ENCODE data around the gene SNRPB2.

Gene SNRPB2

DNA sequence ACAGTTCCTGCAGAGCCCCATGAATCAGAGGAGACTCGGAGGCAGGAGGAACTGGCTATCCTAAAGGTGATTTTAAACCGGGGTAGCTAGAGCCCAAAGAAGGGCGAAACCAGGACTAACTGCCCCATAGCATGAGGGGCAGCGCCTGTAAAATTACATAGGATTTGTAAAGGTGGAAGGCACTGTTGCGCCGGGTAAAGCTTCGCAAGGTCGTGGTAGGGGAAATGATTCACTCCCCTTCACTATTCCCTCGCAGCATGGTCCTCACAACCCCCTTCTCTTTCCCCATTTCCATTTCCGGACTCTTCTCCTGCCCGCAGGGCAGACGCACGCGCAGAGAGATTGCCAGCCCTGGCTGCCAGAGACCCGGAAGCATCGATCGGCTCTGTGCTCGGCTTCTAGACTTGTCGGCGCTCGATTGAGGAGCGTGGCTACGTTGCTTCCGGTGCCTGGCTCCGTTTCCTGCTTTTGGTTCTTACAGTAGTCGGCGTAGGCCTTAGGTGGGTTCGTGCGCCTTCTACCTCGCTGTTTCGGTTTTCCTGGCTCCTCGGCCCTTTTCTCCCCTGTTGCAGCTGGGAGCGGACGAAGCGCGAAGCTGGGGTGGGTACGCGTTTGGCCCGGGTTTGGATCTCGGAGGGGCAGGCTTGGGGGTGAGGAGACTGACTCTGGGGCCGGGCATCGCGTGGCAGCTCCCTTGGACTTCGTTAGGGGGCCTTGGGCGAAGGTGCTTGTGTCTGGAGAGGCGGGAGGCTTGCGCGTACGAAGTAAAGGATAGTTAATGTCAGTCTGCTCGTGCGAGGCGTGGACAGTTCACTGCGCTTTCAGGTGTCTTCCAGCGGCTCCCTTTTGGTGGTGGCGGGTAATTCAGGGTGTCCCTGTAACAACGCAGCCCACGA is at the start of gene SNRPB2:
Gene SNRPB2, plus strand, starts transcription at position 462 of the 896 bp plus-strand sequence. CDS start 1,677 bp downstream, outside the sequence.
- DNase-seq: peak; percentile 42 to 97 (median 89)

DNA sequence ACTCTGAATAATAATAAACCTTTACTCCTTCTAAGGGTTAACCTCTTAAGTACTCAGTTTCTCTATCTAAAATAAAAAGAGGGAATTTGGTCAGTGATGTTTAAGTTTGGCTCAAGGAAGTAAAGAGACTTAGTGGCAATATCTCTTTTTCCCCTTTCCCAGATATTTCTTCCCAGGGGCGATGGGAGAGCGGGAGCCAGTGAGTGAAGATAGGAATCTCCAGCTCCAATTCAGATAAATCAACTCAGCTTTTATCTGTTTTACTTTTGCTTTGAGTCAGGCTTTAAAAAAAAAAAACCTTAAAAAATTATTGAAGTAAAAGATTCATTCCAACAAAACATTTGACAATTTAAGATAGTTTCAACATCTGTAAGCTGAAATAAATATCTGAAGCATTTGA is 45.4 kb upstream of the SNRPB2 start:
- no peak for DNase-seq

DNA sequence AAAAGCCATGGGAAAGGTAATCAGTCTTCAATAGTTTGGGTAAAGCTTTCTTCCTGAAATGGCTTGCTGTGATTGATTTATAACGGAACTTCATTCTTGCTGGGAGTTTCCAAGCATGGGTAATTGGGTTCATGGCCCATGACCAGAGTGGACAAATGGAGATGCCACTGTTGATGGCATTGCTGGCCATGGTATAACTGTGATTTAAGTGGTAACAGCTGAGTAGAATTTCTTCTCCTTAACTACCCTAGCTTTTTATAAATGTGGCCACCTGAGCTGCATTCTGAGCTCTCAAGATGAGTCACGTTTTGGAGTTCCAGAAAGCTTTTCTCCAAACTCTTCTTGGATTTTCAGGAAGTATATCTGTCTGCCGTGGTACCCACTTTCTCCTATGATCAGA is 39.9 kb upstream of the SNRPB2 start:
- no peak for DNase-seq

DNA sequence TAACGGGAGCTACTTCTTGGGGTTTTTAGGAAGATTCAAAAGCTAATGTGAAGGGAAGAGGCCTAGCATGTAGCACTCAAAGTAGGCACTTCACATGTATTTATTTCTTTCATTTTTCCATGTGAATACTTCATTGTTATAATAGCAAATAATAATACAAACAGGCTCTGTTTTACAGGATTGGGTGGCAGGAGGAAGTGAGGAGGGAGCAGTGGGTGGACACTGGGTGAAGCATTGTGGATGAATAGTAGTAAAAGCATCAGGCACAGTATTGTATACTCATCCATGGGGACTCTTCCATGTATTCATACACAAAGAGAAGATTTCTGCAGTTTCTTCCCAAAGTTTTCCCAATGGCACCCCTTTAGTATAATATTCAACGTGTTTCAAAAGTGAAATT is 38.4 kb upstream of the SNRPB2 start:
- peak in 1 of 56 donors; percentile 0 for DNase-seq

DNA sequence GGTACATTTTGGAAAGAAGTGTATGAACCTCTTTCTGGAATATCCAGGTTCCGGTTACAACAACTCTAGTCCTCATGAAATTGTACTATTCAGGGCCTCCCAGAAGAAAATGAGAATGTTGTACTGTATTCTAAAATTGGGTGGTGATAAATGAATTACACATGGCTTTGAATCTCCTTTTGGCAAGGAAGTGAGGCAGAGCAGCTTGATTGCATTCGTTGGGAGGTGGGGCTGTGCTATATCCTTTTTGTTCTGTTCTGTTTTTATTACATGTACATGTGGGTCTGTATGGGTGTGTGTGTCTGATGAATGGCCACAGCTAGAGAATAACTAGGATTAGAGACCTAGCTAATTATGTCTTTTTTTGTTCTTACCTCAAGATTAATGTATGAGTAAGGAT is 37.8 kb upstream of the SNRPB2 start:
- no peak for DNase-seq

DNA sequence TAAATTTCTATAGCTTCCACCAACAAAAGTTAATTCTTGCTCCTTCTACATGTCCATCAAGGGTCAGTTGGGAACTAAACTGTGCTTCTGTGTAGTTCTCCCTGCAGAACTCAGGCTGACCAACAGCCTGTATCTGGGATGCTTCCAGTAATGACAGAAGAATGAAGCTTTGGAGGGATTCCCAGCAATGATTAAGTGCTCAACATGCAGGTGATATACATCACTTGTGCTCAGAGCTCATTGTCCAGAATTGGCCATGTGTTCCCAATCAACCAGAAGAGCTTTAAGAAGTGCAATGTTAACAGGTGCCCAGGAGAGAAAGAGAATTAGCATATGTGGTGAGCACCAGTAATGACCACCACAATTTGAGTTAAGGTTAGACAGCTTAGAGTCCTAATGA is 37.4 kb upstream of the SNRPB2 start:
- no peak for DNase-seq

DNA sequence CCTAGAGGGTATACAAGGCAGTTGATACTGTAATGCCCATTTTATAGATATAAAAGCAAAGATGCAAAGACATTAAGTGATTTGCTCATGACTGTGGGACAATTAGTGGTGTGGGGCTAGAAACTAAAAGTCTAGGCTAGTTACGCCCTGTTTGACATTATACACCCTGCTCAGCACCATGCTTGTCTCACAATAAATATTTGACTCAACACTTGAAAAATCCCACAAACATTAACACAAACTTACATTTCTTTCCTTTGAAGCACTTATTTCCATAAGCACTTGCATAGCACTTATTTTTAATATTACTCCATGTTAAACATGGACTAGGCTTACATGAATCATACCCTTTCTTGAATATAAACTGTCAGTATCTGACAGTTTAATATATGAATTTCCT is 36.5 kb upstream of the SNRPB2 start:
- no peak for DNase-seq

DNA sequence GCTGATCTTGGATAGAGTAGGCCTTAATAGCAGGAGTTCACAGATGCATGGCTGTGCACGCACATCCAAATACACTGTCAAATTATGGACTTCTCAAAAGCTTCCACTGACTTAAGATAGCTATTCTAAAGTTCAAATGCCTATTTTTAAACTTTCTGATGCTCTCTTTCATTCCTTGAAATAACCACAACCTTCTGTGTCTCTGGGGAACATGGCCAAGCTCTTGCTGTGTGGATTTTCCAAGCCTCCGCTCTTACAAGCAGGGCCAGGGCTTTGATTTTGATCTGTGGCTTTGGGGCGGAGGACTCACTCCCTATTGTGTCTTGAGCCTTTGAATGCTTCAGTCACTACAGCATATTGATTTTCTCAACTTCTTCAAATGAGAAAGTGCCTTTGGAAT is 35.7 kb upstream of the SNRPB2 start:
- DNase-seq: no peak

DNA sequence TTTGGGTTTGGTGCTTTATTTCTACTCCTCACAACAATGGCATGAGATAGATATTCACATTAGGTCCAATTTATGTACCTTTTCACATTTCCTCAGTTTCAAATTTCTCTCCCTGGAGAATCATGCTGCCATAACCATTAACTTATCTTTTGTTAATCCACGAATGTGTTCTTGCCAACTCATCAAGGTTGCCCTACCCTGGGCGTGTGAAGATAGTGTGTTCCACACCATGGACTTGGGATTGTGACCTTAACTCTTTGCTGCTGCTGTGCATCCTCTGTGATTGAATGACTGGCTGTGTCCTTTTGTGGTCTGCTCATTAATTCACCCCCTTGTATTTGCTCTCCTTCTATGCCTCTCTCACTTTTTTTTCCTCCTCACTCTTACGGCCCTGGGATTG is 34.2 kb upstream of the SNRPB2 start:
- no peak for DNase-seq

DNA sequence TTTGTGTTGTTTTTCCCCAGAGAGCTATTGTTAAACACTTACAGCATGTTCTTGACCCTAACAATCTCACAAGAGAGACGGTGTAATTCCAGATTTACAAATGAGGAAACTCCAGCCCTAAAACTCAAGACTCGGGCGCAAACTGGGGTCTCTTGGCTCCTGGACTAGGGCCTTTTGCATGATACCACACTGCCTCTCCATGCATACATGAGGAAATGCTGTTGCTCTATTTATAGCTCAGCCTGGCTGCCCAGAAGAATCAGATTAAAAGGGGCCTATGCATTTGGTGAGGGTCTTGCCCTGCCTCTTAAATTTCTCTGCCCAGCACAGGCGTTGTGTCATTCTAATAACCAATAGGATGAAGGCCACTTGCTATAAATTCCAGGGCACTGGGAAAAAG is 30.5 kb upstream of the SNRPB2 start:
- no peak for DNase-seq

DNA sequence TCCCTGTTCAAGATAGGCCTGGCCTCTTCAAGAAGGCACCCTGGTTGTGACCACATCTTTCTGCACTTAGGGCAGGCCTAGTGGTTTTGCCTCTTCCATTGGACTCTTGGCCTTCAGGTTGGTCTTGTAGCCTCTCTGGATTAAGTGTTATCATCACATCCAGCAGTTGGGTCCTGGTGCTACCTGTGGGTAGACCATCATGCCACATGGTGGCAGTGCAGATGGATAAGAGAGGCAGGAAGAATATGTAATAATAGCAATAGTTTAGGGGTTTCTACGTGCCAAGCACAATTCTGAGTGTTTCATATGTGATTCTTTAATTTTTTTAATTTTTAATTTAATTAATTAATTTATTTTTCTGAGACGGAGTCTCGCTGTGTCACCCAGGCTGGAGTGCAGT is 28.5 kb upstream of the SNRPB2 start:
- DNase-seq: peak in 3 of 56 donors; percentile 6 to 20 (median 7)

DNA sequence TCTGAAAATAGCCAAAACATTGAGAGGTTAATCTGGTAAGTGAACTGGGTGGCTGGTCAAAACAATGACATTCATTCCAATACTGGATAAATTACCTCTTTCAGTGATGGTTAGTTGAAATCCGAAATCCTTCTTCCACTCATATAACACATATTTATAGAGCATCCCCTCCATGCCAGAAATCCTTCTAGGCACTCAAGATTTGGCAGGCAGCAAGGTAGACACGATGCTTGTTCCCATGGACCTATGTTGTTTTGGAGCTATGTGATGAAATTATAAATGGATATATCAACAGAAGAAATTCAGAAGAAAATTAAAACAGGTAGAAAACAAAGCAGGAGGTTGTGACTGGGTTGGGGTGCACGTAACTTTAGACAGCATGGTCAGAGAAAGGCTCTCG is 26.3 kb upstream of the SNRPB2 start:
- DNase-seq: no peak

DNA sequence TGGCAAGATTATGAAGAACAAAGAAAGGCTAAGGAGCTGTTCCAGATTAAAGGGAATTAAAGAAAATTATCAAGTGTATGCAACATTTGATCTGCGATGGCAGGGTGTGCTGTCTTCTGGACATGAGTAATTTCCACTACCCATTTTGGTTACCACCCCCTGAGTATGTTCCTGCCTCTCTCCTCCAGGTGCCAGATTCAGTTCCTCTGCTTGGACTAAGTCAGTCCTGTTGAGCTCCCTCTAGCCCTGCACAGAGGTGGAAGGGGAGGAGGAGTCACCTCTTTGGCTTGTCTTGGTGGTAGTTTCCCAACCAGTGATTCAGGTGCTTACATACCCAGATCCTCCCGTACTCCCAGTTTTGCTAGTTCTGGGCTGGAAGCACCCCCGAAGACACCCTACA is 22.2 kb upstream of the SNRPB2 start:
- DNase-seq: no peak

DNA sequence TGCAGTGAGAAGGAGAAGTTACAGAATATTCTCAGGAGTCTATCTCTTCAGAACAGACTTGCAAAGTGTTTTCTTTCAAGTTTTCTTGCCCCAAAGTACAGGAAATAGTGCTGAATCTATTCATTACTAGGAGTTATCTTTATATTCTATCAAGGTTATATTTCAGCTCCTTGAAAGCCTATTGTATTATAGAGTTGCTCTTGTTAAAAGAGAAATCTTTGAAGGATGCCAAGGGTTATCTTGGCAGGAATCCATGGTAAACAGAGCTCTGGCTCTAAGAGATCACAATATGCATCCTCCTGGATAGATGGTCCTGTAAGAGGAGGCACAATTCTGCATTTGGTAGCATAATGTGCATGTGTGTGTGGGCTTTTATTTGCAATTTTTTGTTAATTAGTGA is 21.2 kb upstream of the SNRPB2 start:
- DNase-seq: no peak

DNA sequence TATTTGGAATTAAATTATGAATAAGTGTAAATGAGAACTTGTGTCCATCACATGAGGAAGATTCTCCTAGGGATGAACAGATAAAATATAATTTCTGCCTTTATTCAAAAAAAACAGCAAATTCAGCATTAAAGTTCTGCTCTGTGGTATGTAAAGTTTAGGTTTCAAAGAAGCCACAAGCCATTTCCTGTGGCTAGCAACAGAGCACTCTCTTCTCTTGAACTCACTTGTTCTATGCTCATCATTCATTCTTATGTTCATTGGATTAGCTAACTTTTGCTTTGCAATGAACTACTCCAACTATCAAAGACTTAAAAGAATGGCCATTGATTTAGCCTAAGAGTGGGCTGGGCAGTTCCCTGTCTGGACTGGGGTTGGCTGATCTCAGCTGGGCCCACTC is 20.8 kb upstream of the SNRPB2 start:
- DNase-seq: no peak

DNA sequence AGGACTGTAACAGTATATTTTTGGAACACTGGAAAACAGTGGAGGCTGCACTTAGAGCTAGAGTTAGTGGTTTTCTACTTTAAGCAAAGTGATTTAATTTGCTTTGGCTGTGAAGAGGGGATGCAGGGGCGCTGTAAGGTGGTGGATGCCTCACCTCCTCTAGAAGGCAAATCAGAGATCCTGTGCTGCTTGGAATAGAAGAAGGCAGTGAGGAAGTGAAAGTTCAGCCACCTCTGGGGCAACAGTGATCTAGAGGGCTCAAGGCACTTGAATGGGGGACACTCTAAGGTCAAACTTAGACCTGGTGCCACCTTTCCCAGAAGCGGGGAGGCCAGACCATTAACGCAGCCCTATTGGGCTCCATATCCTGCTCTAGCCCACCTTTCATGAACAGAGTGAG is 19.0 kb upstream of the SNRPB2 start:
- no peak for DNase-seq

DNA sequence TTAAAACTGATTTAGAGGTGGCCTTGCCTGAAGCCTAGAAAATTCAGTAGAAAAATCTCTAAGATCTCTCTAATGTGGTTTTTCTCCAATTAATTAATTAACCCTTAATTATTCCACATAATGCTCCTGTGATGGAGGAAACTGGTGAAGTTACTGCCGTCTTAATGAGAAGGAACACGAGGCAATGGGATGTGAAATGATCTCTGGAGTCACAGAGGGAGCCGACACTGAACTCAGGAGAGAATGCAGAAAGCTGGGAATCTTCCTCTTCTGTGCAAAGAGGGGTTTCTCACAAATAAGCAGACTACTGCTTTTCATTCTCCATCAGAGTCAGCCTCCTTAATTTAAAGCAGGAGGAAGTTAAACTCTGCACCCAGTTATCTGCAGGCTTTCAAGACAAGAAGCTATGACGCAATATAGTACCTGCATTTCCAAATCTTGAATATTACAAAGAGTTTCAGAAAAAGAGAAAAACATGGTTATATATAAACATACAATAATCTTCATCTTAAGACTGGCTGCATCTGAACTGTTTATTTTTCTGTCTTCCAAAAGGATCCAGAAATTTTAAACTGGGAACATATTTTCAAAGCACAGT is 18.1 kb upstream of the SNRPB2 start:
- no peak for DNase-seq

DNA sequence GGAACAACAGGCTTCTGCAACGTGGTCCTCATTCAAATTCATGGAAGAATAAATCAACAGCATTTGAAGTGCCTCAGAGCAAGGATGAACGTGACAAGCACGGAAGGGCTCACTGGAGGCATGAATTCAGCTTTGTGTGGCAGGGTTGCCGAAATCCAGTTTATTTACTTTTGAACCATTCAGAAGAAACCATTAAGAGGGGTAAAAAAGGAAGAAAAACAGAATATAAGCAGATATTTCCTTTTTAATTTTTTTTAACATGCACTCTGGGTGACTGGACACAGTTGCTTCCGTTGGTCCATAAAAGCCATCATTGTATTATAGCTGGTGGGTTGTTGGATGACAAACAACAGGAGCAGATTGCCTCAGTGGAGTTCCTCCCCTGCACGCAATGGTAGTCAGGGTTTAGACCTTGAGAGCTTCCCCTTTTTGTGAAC is 17.3 kb upstream of the SNRPB2 start:
- DNase-seq: peak in 5 of 56 donors; percentile 6 to 27 (median 15)

DNA sequence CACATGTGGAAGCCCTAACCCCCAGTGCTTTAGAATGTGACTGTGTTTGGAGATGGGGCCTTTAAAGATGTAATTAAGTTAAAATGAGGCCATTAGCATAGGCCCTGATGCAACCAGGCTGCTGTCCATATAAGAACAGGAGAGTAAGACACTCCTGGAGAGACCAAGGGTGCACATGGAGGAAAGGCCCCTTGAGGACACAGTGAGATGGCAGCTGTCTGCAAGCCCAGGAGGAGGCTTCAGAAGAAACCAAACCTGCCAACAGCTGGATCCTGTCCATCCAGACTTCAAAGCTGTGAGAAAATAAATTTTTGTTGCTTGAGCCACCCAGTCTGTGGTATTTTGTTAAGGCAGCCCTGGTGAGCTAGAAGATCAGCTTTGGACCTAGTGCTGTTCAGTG is 16.8 kb upstream of the SNRPB2 start:
- no peak for DNase-seq

DNA sequence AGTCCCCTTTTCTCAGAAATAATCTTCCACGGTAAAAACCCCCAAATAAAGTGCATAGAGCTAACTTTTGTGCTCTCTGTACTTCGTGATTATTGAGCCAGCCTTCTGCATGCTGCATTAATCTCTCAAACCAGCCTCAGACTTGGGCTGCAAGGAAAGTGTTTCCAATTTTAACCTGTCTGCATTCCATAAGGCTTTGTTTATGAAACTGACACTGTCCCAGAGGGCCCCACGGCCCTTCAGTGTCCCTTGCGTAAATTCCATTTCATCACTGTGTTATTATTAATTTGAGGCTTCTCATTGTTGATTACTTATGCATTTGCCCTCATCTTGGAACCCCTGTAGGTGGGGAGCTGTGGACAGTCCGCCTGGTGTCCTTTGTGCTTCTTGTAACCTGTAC is 15.6 kb upstream of the SNRPB2 start:
- no peak for DNase-seq

DNA sequence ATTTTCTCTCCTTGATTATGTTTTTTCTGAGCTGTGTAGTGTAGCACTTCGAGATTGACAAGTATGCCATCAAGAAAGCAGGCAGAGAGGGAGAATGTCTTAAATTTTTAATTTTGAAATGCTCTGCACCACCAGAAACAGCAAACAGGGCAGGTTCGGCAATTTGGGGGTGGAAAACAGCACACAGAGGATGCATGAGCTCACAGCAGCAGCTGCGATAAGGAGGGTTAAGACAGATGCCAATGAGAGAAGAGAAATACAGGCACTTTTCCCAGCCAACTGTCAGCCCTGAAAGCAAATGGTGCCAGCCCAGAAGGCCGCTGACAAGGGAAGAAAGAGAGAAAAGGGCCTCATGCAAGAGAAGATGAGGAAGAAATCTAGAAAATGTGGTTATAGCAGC is 15.1 kb upstream of the SNRPB2 start:
- DNase-seq: peak in 12 of 56 donors; percentile 6 to 38 (median 16)

DNA sequence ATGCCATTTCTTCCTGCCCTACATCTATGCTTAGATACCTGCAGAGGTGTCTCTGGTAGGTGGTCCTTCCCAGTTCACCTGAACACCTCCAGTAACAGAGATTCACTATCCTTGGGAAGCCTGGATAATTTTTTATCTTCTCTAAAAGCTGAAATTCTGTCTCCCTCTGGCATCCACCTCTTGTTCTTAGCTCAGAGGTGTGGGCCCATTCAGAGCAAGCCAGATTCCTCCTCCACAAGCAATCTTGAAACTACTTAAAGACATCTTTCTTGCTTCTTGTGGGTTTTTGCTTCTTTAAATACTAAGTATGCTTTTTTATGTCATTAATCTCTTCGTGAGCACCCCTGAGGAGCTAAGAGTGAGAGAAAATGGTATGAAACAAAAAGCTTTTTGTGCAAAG is 10.4 kb upstream of the SNRPB2 start:
- DNase-seq: peak in 2 of 56 donors; percentile 16 to 17

DNA sequence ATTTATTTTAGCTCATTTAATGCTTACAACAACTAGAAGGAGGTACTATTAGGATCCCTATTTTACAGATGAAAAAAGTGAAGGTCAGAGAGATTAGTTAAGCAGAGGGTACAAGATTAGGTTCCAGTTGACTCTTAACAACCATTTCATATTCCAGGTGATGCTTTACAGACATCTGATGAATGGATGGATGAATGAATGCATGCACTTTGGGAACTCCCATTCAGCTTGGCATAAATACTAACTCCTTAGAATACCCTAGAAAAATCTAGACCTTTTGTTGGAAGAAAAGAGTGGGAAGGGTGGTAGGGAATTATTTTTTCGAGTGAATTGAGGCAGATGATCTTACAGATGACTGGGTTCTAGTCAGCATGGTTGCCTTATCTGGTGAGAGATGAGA is 746 bp upstream of the SNRPB2 start:
- DNase-seq: no peak
